LNCAP (cell line): ENCODE results near the gene SP140L.

Source experiments
- TF ChIP-seq, protein P1 (sequence below): fragments of 450-650 bp; IDR thresholded peaks from 2 replicates; pipeline ENCODE4 v1.5.1; 2017; ENCODE audit warnings: mild to moderate bottlenecking

SP140L gene

DNA sequence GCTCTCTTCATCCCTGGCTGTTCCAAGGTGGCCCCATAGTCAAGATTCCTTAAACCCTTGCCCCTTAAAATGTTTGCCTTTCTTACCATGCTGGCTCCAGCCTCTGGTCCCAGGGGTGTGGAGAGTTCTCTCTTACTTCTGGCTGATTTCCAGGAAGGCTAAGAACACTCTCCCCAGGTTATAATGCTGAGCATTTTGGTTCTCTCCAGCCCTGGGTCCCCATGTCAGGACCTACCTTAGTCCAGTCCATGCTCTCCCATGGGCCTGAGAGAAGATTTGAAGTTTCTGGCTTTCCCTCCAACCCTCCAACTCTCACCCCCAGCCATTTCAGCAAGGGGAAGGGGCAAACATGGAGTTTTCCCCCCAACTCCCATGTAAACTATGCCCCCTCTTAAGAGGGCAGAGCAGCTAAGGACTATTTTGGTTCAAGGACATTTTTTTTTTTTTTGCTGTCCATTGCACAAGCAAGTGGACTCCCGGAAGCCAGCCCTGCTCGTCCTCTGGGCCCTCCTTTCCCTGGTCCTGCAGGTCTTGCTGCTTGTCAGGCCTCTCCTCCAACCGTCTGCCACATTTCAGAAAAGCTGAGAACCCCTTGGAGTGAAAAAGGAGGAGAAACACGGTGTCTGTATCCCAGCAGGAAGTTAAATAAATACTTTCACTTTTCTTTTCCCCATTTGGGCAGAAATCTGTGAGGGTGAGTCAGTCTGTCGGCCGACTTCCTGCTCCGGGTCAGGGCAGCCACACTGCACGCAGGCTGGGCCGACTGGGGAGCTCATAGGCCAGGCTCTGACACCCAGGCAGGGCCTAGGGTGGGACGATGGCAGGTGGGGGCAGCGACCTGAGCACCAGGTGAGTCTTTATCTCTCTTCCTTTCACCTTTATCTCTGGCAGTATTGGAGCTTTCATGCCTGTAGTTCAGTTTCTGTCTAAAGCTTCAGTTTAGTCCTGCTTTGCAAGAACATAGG is at the start of gene SP140L:
SP140L (plus strand) TSS at position 741 of the 965 bp plus-strand sequence; CDS start at position 818, 77 bp downstream.
- TF ChIP-seq, protein P1, sequence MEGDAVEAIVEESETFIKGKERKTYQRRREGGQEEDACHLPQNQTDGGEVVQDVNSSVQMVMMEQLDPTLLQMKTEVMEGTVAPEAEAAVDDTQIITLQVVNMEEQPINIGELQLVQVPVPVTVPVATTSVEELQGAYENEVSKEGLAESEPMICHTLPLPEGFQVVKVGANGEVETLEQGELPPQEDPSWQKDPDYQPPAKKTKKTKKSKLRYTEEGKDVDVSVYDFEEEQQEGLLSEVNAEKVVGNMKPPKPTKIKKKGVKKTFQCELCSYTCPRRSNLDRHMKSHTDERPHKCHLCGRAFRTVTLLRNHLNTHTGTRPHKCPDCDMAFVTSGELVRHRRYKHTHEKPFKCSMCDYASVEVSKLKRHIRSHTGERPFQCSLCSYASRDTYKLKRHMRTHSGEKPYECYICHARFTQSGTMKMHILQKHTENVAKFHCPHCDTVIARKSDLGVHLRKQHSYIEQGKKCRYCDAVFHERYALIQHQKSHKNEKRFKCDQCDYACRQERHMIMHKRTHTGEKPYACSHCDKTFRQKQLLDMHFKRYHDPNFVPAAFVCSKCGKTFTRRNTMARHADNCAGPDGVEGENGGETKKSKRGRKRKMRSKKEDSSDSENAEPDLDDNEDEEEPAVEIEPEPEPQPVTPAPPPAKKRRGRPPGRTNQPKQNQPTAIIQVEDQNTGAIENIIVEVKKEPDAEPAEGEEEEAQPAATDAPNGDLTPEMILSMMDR, result no peak

DNA sequence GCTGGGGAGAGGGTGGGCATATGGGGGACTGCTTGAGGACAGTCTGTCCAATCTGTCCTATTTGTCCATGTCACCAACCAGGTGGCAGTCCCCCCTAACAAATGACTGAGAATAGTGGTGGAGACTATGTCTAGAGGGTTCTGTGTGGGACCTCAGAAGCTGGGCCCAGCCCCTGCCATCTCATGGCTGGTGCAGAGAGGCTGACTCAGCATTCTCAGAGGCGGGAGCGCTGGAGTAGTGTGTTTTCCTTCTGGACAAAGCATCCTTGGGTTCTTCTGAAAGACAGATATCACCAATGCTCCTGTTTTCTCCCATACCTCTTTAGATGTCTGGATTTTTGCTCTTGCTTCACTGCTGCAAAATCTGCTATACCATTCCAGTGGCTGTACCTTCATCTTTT is 44.1 kb upstream of the SP140L start:
- TF ChIP-seq, protein P1, result no peak

DNA sequence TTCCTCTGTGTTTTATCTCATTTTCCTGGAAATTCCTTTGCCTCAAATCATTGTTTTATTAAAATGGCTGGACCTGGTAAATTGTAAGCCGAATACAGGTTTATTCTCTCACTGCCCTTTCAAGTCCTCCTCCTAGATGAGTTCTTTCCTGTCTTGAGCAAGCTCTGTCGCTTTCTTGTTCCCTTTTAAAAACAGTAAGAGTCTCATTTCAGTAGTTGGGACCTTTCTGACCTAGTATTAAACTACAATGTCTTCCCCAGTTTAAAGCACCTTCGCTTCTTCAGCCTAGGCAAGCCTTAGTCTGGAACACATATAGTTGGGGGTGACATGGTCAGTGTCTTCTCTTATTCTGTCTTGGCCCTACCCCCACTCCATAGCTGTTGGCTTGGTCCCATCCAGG is 40.9 kb upstream of the SP140L start:
- TF ChIP-seq, protein P1, result no peak

DNA sequence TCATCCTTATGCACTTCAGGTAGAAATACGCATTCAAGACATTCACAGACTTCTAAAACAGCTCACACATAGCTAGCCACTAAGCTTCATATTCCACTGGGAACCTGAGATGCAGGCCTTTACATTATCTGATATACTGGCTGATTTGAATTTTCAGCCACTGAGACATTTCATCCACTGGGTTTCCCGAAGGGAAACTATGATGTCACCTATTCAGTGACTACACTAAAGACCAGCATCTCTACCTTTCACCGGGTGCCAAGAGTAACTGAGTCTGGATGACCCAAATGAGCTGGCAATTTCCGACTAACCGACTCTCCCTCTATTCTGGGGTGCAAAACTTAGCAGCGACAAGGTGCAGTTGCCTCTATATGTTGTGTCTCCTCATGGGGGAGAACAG is 31.8 kb upstream of the SP140L start:
- TF ChIP-seq, protein P1, result no peak

DNA sequence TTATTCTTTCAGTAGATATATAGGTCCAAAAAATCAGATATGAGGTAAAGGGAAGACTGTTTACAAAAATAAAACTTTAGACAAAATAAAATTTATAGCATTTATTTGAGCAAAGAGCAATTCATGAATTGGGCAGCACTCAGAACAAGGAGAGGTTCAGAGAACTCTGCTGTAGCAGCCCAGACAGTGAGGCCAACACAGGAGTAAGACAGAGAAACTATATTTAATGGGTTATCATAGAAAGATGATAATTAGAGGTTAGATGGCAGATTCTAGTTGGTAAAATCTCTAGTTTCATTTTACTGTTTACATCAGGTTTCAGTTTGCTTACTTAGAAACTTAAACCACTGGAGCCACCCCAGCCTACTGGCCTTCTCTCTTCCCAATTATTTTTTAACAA is 30.1 kb upstream of the SP140L start:
- TF ChIP-seq, protein P1, result no peak

DNA sequence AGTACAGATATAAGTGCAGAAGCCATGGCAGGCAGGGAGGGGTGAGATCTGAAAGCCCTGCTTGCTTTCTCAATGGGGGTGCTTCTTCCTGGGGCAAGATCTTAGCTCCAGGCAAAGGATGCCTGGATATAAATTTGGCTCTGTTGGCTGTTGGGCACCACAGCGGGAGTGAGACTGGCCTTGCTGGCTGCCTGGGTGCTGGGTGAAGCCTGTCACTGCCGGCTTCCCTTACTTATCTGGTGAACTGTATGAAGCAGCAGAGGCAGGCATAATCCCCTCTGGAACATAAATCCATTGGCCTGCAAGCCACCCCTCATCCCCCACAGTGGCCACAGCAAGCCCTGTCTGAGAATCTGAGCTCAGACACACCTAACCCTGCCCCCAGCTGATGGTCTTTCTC is 27.4 kb upstream of the SP140L start:
- TF ChIP-seq, protein P1, result no peak

DNA sequence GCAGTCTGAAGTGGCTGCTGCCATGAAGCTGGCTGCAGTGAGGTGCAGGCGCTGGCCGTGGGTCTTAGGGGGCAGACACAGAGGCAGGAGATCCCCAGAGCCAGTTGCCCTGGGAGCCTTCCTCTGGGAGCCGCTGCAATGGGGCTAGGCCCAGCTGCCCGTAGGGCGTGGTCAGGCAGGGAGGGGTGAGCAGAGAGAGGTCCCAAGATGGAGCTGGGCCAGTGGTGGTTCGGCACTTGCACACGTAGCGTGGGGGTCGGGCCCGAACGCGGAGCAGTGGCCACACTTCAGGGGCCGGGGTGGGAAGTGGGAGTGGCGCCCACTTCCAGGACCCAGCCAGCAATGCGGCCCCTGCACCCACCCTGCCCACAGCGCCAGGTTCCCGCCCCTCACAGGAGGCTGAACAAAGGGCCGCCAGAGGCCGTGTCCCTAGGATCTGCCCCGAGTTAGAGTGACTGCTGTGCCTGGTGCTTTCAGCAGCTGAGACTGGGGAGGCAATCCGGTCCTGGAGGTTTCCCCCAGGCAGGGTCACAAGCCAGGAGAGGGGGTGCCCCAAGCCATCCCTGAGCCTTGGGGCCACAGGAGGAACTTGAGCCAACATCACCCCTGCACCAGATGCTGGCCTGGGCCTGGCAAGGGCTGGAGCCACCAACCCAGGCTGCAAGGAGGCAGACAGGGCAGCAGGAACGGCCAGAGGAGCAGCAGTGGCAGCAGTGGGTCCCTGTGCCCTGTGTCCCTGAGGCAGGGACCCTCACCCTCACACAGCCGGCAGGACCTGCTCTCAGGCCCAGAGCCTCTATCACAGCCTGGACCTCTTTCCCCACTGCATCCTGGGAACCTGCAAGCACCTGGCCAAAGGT is 21.3 kb upstream of the SP140L start:
- TF ChIP-seq, protein P1, result no peak
